ENCODE results near the gene CELF2. TPM values are rescaled to one million over a fixed set of nuclear protein-coding genes. Genes with fewer than 3 reads are reported as not detected.

The CELF2 gene
- total RNA-seq, 1 experiment from 2014 or later: 28.7 TPM

DNA sequence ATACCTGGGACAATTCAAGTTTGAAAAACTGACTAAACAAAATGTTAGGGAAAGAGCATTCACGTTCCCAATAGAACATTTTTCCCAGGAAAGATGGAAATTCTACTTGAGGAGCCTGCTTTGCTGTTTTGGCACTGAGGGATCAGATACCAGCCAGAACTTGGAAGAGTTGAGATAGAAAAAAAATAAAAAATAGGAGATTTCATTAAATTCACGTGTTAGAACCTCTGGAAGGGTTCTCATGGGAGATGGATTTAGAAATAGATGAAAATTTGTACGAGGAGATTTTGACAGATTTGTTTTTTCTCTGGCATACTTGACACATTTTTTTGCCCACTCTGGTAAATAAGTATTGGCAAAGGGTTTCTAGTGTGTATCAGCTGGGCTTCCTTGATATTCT is 63.7 kb downstream of the CELF2 start:
- Histone ChIP-seq H3K23me2 (ENCODE audit: insufficient read length, low read depth, low read length, poor library complexity, severe bottlenecking) (no peaks in the 10 kb centered on the region), H3K4me1 (ENCODE audit: insufficient read depth, low read length) (no peaks in the 10 kb centered on the region; the same call in 1 of the 2 replicates), H3K9ac (ENCODE audit: extremely low read depth, insufficient read length, low read length) (no peak overlapping the region), H2BK12ac (ENCODE audit: insufficient read length, low read depth, low read length) (no peak overlapping the region), H3K23ac (ENCODE audit: insufficient read length, low read depth, low read length) (no peak overlapping the region), H4K91ac (ENCODE audit: insufficient read length, low read depth, low read length) (no peak overlapping the region), H3T11ph (ENCODE audit: low read length) (no peak overlapping the region), H2AFZ (ENCODE audit: low read length) (no peak overlapping the region), H2BK15ac (ENCODE audit: low read depth, low read length) (no peak overlapping the region), H4K8ac (replicated peaks; ENCODE audit: insufficient read length, low read depth, low read length) (no peak overlapping the region), H2BK120ac (ENCODE audit: low read depth, low read length, poor library complexity, severe bottlenecking) (no peak overlapping the region), H3K79me2 (ENCODE audit: insufficient read depth, low read length) (no peaks in the 10 kb centered on the region), H3K4ac (ENCODE audit: low read depth, low read length) (no peak overlapping the region), H3K9me3 (ENCODE audit: control insufficient read depth, low read depth, low read length) (no peaks in the 10 kb centered on the region), H4K5ac (ENCODE audit: insufficient read length, low read depth, low read length) (no peak overlapping the region), H2AK5ac (ENCODE audit: insufficient read length, low read length) (no peak overlapping the region), H3K27me3 (ENCODE audit: insufficient read depth, low read length) (no peaks in the 10 kb centered on the region), H3K4me2 (ENCODE audit: insufficient read depth, insufficient read length, low read length) (no peak overlapping the region), H2BK5ac (ENCODE audit: insufficient read length, low read length) (no peak overlapping the region), H3K79me1 (ENCODE audit: insufficient read depth, low read depth, low read length, poor library complexity, severe bottlenecking) (no peaks in the 10 kb centered on the region), H4K20me1 (ENCODE audit: control insufficient read depth, insufficient read depth, insufficient read length) (no peaks in the 10 kb centered on the region), H3K14ac (ENCODE audit: insufficient read depth, low read length) (no peak overlapping the region), H3K56ac (ENCODE audit: insufficient read length, low read depth, low read length) (no peak overlapping the region), H3K18ac (ENCODE audit: insufficient read length, low read depth, low read length) (no peak overlapping the region), H3K27ac (ENCODE audit: insufficient read length, low read depth, low read length) (no peak overlapping the region), H2BK20ac (ENCODE audit: low read depth, low read length, poor library complexity, severe bottlenecking) (no peak overlapping the region)
- no peak for DNase-seq
- TF ChIP-seq, protein P1, sequence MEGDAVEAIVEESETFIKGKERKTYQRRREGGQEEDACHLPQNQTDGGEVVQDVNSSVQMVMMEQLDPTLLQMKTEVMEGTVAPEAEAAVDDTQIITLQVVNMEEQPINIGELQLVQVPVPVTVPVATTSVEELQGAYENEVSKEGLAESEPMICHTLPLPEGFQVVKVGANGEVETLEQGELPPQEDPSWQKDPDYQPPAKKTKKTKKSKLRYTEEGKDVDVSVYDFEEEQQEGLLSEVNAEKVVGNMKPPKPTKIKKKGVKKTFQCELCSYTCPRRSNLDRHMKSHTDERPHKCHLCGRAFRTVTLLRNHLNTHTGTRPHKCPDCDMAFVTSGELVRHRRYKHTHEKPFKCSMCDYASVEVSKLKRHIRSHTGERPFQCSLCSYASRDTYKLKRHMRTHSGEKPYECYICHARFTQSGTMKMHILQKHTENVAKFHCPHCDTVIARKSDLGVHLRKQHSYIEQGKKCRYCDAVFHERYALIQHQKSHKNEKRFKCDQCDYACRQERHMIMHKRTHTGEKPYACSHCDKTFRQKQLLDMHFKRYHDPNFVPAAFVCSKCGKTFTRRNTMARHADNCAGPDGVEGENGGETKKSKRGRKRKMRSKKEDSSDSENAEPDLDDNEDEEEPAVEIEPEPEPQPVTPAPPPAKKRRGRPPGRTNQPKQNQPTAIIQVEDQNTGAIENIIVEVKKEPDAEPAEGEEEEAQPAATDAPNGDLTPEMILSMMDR (conservative IDR thresholded peaks at IDR 0.05): no peak
- Mint-ChIP-seq H3K27ac (no peak overlapping the region), H3K4me1 (peaks cover 14 to 22% of the 10 kb centered on the region in 2 experiments), H3K4me3 (no peak overlapping the region), H3K27me3 (ENCODE audit: low read depth) (no peaks in the 10 kb centered on the region), H3K36me3 (ENCODE audit: insufficient read depth in 1 of 3, low read depth in 3 of 3) (no peaks in the 10 kb centered on the region), H3K9me3 (no peaks in the 10 kb centered on the region)
- WGBS (ENCODE audit: extremely low coverage, insufficient read length, low lambda C conversion rate): no CpG with 5 or more reads among the region's 3 CpGs
